SU-DHL-6 (cell line): ENCODE results near the gene OPN1MW.
"Not testable (repeated sequence)": the region's sequence is repeated elsewhere in the genome, so short reads cannot be mapped to it uniquely, and the experiment has no call there.

Source experiments
- CTCF ChIP-seq: fragments of 200-600 bp; sonication (generic); IDR thresholded peaks from one replicate; pipeline ENCODE4 v1.5.1; 2017; ENCODE audit warnings: antibody characterized with exemption, mild to moderate bottlenecking, low read length, moderate library complexity; ENCODE audit not compliant: insufficient read depth, poor library complexity, severe bottlenecking
- EZH2phosphoT487 ChIP-seq: fragments of 200-600 bp; sonication (generic), shearing (Covaris generic); conservative IDR thresholded peaks from 2 replicates; pipeline ENCODE4 v1.6.1; 2018; ENCODE audit warnings: mild to moderate bottlenecking, antibody characterized with exemption, low read length, moderate library complexity, mixed read lengths

- not testable (repeated sequence) for TF ChIP-seq CTCF, EZH2phosphoT487
Measured at GRCh38 chrX:154225292-154225691, 42.9 kb downstream of the OPN1MW start.
